RWPE1 (cell line): ENCODE measurements around the gene ATP8B1.
"Not testable (repeated sequence)": the region's sequence is repeated elsewhere in the genome, so short reads cannot be mapped to it uniquely, and the experiment has no call there.

Source experiments
- CTCF ChIA-PET: fragments of 350-600 bp; sonication (Branson Sonifier 250); formaldehyde crosslinking; extraction: SDS; loops from one replicate; lab custom pipeline; 2021; lab: Yijun Ruan, JAX
- POLR2A ChIA-PET: fragments of 400-600 bp; formaldehyde crosslinking; extraction: SDS; loops from one replicate; lab custom pipeline; 2020; ENCODE audit warnings: antibody characterized with exemption; ENCODE audit not compliant: low non-redundant PET; lab: Yijun Ruan, JAX
- DNase-seq: peaks from one replicate; pipeline ENCODE4 v3.0.0; 2012; ENCODE audit warnings: low spot score
- H3K27ac ChIP-seq: fragments of 450-650 bp; 2 replicates; pipeline ENCODE4 v1.5.1; 2017
- CTCF ChIP-seq: fragments of 450-650 bp; conservative IDR thresholded peaks from 2 replicates; pipeline ENCODE4 v1.5.1; 2017; ENCODE audit warnings: low read depth, mild to moderate bottlenecking

Gene ATP8B1

GRCh38 chr18:57727952-57728807 lies 74.9 kb downstream of the ATP8B1 start:
- TF ChIP-seq CTCF = no peak
- POLR2A ChIA-PET = no interaction called here
- H3K27ac ChIP-seq = peak overlapping the region; percentile 65; the same call in 1 of the 2 replicates
- CTCF ChIA-PET = interaction anchor here (0.6 kb wide), 1 partner anchor 103 kb away, joined by 4 read pairs; no protein-coding TSS in a partner anchor
- no peak for DNase-seq

- CTCF ChIA-PET, DNase-seq, POLR2A ChIA-PET: not testable (repeated sequence)
- peak overlapping the region; percentile 68 for H3K27ac ChIP-seq
These were observed 83.7 kb downstream of the ATP8B1 start for GRCh38 chr18:57719211-57719935.

GRCh38 chr18:57716549-57716948 lies 86.6 kb downstream of the ATP8B1 start:
- CTCF ChIA-PET = no interaction called here
- no peak for TF ChIP-seq CTCF
- no peak overlapping the region for H3K27ac ChIP-seq
- POLR2A ChIA-PET = no interaction called here
- no peak for DNase-seq

GRCh38 chr18:57715671-57716070 lies 87.4 kb downstream of the ATP8B1 start:
- ChIA-PET POLR2A (no interaction called here), CTCF (no interaction called here)
- no peak for TF ChIP-seq CTCF
- no peak for DNase-seq
- H3K27ac ChIP-seq = no peak overlapping the region

- CTCF ChIA-PET = no interaction called here
- no peak for DNase-seq
- no peak for TF ChIP-seq CTCF
- no peak overlapping the region for H3K27ac ChIP-seq
- POLR2A ChIA-PET = no interaction called here
These were observed 88.0 kb downstream of the ATP8B1 start for GRCh38 chr18:57715073-57715472.

GRCh38 chr18:57710226-57710625 lies 92.9 kb downstream of the ATP8B1 start:
- TF ChIP-seq CTCF = no peak
- ChIA-PET CTCF (no interaction called here), POLR2A (no interaction called here)
- H3K27ac ChIP-seq = no peak overlapping the region
- DNase-seq = no peak

- no peak for TF ChIP-seq CTCF
- POLR2A ChIA-PET = no interaction called here
- H3K27ac ChIP-seq = no peak overlapping the region
- no peak for DNase-seq
- CTCF ChIA-PET = no interaction called here
These were observed 93.8 kb downstream of the ATP8B1 start for GRCh38 chr18:57709335-57709734.
